Parathyroid adenoma (tissue), 2 donors: ENCODE results near the gene RNU7-1.

ENCODE experiments used
- H2AFZ ChIP-seq: fragments of 300-600 bp; sonication (generic); one replicate; pipeline ENCODE4 v1.7.0; 2017; ENCODE audit warnings: antibody characterized with exemption, mild to moderate bottlenecking
- H3K27ac ChIP-seq: fragments of 300-600 bp; sonication (generic); one replicate; pipeline ENCODE4 v1.7.0; 2017
- H3K27me3 ChIP-seq: fragments of 300-600 bp; sonication (generic); one replicate; pipeline ENCODE4 v1.7.0; 2017; ENCODE audit warnings: low read length; ENCODE audit not compliant: control insufficient read depth, insufficient read depth
- H3K36me3 ChIP-seq: fragments of 300-600 bp; sonication (generic); one replicate; pipeline ENCODE4 v1.7.0; 2017; ENCODE audit warnings: low read length; ENCODE audit not compliant: control insufficient read depth, insufficient read depth
- H3K4me1 ChIP-seq: fragments of 300-600 bp; sonication (generic); one replicate; pipeline ENCODE4 v1.7.0; 2017; ENCODE audit warnings: control low read depth
- H3K4me2 ChIP-seq: fragments of 300-600 bp; sonication (generic); one replicate; pipeline ENCODE4 v1.7.0; 2017; ENCODE audit warnings: low read length
- H3K4me3 ChIP-seq: fragments of 300-600 bp; sonication (generic); one replicate; pipeline ENCODE4 v1.7.0; 2017; ENCODE audit warnings: low read depth, low read length
- H3K79me2 ChIP-seq: fragments of 300-600 bp; sonication (generic); one replicate; pipeline ENCODE4 v1.7.0; 2017; ENCODE audit warnings: control low read depth
- H3K9ac ChIP-seq: fragments of 300-600 bp; sonication (generic); one replicate; pipeline ENCODE4 v1.7.0; 2017; ENCODE audit warnings: mild to moderate bottlenecking
- H3K9me3 ChIP-seq: fragments of 300-600 bp; sonication (generic); one replicate; pipeline ENCODE4 v1.7.0; 2017; ENCODE audit warnings: low read length; ENCODE audit not compliant: control insufficient read depth
- TF ChIP-seq, protein P1 (sequence below): fragments of 300-600 bp; sonication (generic); IDR thresholded peaks from one replicate; pipeline ENCODE4 v1.7.0; 2017; ENCODE audit warnings: antibody characterized with exemption, mild to moderate bottlenecking
- donor health status: primary hyperparathyroidism.

RNU7-1 gene

GRCh38 chr12:6936636-6937480 lies 6.8 kb upstream of the RNU7-1 start:
- H3K9ac ChIP-seq, result no peak overlapping the region
- TF ChIP-seq, protein P1, sequence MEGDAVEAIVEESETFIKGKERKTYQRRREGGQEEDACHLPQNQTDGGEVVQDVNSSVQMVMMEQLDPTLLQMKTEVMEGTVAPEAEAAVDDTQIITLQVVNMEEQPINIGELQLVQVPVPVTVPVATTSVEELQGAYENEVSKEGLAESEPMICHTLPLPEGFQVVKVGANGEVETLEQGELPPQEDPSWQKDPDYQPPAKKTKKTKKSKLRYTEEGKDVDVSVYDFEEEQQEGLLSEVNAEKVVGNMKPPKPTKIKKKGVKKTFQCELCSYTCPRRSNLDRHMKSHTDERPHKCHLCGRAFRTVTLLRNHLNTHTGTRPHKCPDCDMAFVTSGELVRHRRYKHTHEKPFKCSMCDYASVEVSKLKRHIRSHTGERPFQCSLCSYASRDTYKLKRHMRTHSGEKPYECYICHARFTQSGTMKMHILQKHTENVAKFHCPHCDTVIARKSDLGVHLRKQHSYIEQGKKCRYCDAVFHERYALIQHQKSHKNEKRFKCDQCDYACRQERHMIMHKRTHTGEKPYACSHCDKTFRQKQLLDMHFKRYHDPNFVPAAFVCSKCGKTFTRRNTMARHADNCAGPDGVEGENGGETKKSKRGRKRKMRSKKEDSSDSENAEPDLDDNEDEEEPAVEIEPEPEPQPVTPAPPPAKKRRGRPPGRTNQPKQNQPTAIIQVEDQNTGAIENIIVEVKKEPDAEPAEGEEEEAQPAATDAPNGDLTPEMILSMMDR, result no peak
- no peaks in the 10 kb centered on the region for H3K9me3 ChIP-seq
- H3K36me3 ChIP-seq, result no peaks in the 10 kb centered on the region
- H3K79me2 ChIP-seq, result peaks cover 7% of the 10 kb centered on the region
- peak overlapping the region; percentile 55 for H2AFZ ChIP-seq
- no peaks in the 10 kb centered on the region for H3K27me3 ChIP-seq
- peak overlapping the region; percentile 54 for H3K4me3 ChIP-seq
- H3K27ac ChIP-seq, result peak overlapping the region; percentile 79
- peak overlapping the region; percentile 88 for H3K4me2 ChIP-seq
- peaks cover 24% of the 10 kb centered on the region for H3K4me1 ChIP-seq

GRCh38 chr12:6937481-6938352 lies 5.9 kb upstream of the RNU7-1 start:
- Histone ChIP-seq H3K4me3 (peak overlapping the region; percentile 54), H3K27me3 (no peaks in the 10 kb centered on the region), H3K79me2 (peaks cover 7% of the 10 kb centered on the region), H2AFZ (peak overlapping the region; percentile 55), H3K9ac (no peak overlapping the region), H3K4me2 (peak overlapping the region; percentile 88), H3K27ac (peak overlapping the region; percentile 79), H3K4me1 (peaks cover 18% of the 10 kb centered on the region), H3K9me3 (no peaks in the 10 kb centered on the region), H3K36me3 (no peaks in the 10 kb centered on the region)
- TF ChIP-seq, protein P1, result peak; percentile 97

DNA sequence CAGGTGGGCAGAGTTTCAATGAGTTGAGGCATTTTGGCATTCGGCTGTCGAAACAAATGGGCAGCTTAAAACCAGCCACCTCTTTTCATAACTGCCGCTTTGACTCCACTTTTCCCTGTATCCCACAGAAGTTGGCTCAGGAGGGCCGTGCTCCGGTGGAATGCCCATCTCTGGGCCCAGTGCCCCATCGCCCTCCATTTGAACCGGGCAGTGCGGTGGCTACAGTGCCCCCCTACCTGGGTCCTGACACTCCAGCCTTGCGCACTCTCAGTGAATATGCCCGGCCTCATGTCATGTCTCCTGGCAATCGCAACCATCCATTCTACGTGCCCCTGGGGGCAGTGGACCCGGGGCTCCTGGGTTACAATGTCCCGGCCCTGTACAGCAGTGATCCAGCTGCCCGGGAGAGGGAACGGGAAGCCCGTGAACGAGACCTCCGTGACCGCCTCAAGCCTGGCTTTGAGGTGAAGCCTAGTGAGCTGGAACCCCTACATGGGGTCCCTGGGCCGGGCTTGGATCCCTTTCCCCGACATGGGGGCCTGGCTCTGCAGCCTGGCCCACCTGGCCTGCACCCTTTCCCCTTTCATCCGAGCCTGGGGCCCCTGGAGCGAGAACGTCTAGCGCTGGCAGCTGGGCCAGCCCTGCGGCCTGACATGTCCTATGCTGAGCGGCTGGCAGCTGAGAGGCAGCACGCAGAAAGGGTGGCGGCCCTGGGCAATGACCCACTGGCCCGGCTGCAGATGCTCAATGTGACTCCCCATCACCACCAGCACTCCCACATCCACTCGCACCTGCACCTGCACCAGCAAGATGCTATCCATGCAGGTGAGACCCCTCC lies 5.0 kb upstream of the RNU7-1 start:
- Histone ChIP-seq H3K4me1 (peaks cover 14% of the 10 kb centered on the region), H3K9me3 (no peaks in the 10 kb centered on the region), H3K27me3 (no peaks in the 10 kb centered on the region), H3K9ac (no peak overlapping the region), H3K4me3 (peak overlapping the region; percentile 54), H3K4me2 (peak overlapping the region; percentile 43), H3K36me3 (no peaks in the 10 kb centered on the region), H2AFZ (no peak overlapping the region), H3K27ac (peak overlapping the region; percentile 79), H3K79me2 (peaks cover 4% of the 10 kb centered on the region)
- TF ChIP-seq, protein P1, result no peak

DNA sequence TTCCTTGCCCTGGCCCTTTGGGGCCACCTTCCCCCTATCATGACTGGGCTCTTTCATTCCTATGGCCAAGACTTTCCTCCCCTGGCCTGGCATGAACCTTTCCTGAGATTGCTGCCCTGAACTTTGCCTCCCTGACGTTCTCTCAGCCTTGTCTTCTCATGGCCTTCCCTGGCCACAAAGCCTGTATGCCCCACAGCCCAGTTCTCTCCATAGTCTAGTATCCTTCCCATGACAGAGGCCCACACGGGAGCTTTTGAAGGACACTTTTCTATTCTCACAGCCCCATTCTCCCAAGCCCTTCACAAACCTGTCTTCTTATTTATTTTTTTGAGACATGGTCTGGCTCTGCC lies 4.5 kb upstream of the RNU7-1 start:
- no peak overlapping the region for H3K27ac ChIP-seq
- H3K9ac ChIP-seq, result no peak overlapping the region

More for the DNA sequence above, 4.5 kb upstream of the RNU7-1 start:
- no peaks in the 10 kb centered on the region for H3K27me3 ChIP-seq
- TF ChIP-seq, protein P1, result no peak
- H3K36me3 ChIP-seq, result no peaks in the 10 kb centered on the region
- no peaks in the 10 kb centered on the region for H3K9me3 ChIP-seq
- H3K4me2 ChIP-seq, result no peak overlapping the region
- H3K79me2 ChIP-seq, result peaks cover 4% of the 10 kb centered on the region
- H3K4me1 ChIP-seq, result peaks cover 12% of the 10 kb centered on the region
- no peak overlapping the region for H2AFZ ChIP-seq
- H3K4me3 ChIP-seq, result no peak overlapping the region
